Measurements from ENCODE around the gene GAPVD1.
A peak's percentile ranks its signal among the peaks of the same experiment; 100 is the strongest.

Gene GAPVD1

GRCh38 chr9:125409637-125410521, 148.3 kb downstream of the GAPVD1 start:
- DNase-seq: peak; percentile 73

- no peak for DNase-seq
These were observed 148.9 kb downstream of the GAPVD1 start for GRCh38 chr9:125410522-125410894.

GRCh38 chr9:125411171-125411756, 149.6 kb downstream of the GAPVD1 start:
- no peak for DNase-seq

GRCh38 chr9:125412166-125412565, 150.5 kb downstream of the GAPVD1 start:
- DNase-seq: no peak

GRCh38 chr9:125413579-125413978, 152.0 kb downstream of the GAPVD1 start:
- DNase-seq: no peak

- DNase-seq: no peak
These were observed 154.2 kb downstream of the GAPVD1 start for GRCh38 chr9:125415583-125416460.

GRCh38 chr9:125416517-125416916, 154.9 kb downstream of the GAPVD1 start:
- no peak for DNase-seq
